GM23248 (cell line): ENCODE measurements around the gene OPHN1.

Experiments
- EZH2 ChIP-seq: fragments of 200-600 bp; sonication (generic); IDR thresholded peaks from 2 replicates; pipeline ENCODE4 v1.6.1; 2018; ENCODE audit warnings: antibody characterized with exemption, mild to moderate bottlenecking; ENCODE audit not compliant: insufficient read depth, poor library complexity, severe bottlenecking
- EZH2phosphoT487 ChIP-seq: fragments of 200-600 bp; sonication (generic); IDR thresholded peaks from 2 replicates; pipeline ENCODE4 v1.6.1; 2018; ENCODE audit warnings: antibody characterized with exemption, moderate library complexity, mild to moderate bottlenecking, low read depth; ENCODE audit not compliant: insufficient read depth

DNA sequence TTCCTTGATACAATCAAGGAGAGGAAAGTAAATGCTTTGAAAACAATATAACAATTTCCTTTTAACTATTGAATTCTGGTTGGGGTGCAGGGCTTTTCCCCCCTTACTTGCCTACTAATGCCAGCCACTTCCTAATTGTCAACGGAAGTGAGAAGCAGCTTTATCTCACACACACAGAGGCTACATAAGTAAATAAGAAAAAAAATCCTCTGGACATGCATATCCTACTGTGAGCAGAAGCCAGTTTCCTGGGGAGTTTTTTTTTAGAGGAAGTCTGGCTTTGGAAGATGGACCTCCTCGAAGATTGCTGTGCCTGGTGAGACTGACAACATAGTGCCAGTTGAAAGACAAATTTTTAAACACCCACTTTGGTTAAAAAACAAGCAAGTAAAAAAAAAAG lies 180.6 kb downstream of the OPHN1 start:
- TF ChIP-seq EZH2 (no peak), EZH2phosphoT487 (no peak)
